ENCODE measurements around the gene RTP5.
"Not testable (repeated sequence)": the region's sequence is repeated elsewhere in the genome, so short reads cannot be mapped to it uniquely, and the experiment has no call there.

RTP5 gene

GRCh38 chr2:241869087-241869961, at the start of gene RTP5:
Gene RTP5, plus strand, starts transcription at chr2:241869729. Its CDS starts 28 bp downstream, at chr2:241869757.
- no peak for DNase-seq

GRCh38 chr2:241819947-241820624, 49.4 kb upstream of the RTP5 start:
- not testable (repeated sequence) for DNase-seq

- DNase-seq: no peak
These were observed 48.7 kb upstream of the RTP5 start for GRCh38 chr2:241820625-241821384.

GRCh38 chr2:241821460-241822263, 47.9 kb upstream of the RTP5 start:
- DNase-seq: no peak

- DNase-seq: no peak
These were observed 47.3 kb upstream of the RTP5 start for GRCh38 chr2:241822264-241822623.

GRCh38 chr2:241823531-241824437, 45.7 kb upstream of the RTP5 start:
- DNase-seq: not testable (repeated sequence)

GRCh38 chr2:241827394-241827793, 42.1 kb upstream of the RTP5 start:
- DNase-seq: no peak

GRCh38 chr2:241833101-241833663, 36.3 kb upstream of the RTP5 start:
- DNase-seq: no peak

- DNase-seq: not testable (repeated sequence)
These were observed 35.6 kb upstream of the RTP5 start for GRCh38 chr2:241833756-241834526.

GRCh38 chr2:241834527-241835210, 34.9 kb upstream of the RTP5 start:
- DNase-seq: no peak

- no peak for DNase-seq
These were observed 33.9 kb upstream of the RTP5 start for GRCh38 chr2:241835611-241836010.

- DNase-seq: no peak
These were observed 33.2 kb upstream of the RTP5 start for GRCh38 chr2:241836292-241836691.

GRCh38 chr2:241837197-241837965, 32.1 kb upstream of the RTP5 start:
- DNase-seq: no peak

GRCh38 chr2:241841181-241842066, 28.1 kb upstream of the RTP5 start:
- no peak for DNase-seq

GRCh38 chr2:241842067-241842415, 27.5 kb upstream of the RTP5 start:
- DNase-seq: no peak

GRCh38 chr2:241842620-241843211, 26.8 kb upstream of the RTP5 start:
- peak; percentile 68 for DNase-seq

GRCh38 chr2:241843321-241844065, 26.0 kb upstream of the RTP5 start:
- no peak for DNase-seq
